ENCODE measurements around the gene ZFPM1. TPM values are rescaled to one million over a fixed set of nuclear protein-coding genes. Genes with fewer than 3 reads are reported as not detected.
A peak's percentile ranks its signal among the peaks of the same experiment; 100 is the strongest.

ZFPM1 gene
- total RNA-seq, 1 donor from 2014 or later, result 5.5 TPM

DNA sequence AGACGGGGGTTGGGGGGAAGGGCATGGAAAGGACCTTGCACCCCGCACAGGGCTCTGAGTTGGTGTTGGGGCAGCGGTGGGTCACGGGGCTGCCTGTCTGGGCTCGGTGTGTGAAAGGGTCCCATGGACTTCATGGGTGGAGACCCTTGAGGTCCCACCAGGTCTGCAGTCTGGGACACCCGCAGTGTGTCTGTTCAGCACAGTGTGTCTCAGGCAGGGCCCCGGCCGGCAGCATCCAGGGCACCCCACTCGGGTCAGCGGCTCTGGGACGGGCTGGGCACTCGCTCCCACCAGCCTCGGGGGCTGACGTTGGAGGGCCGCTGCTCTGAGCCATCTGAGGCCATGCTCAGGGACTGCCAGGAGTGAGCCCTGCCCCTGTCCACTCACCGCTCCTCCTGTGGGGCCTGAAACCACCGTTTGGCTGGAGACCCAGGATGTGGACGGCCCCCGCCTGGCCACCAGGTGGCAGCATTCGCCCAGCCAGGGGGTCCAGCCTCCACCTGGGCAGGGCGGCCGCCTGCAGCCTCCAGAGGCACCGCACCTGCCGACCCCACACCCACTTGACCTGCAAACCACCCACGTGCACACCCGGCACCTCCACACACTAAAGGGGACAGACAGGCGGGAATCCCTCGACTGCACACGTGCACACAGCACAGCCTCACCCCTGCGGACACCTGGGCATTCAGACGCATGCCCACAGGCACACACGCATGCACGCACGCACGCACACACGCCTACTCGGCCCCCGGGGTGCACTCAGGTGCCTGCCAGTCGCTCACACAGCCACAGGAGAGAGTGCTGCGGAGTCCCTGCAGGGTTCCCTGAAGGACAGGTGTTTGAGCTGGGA, 10.1 kb upstream of the ZFPM1 start:
- peak in 1 of 2 donors; percentile 78 for DNase-seq (ENCODE audit: low spot score in 2 of 2)
- intact Hi-C loops (cut with DNase I), result loop anchor here (1.0 to 5.0 kb wide), 3 partner anchors 64 to 119 kb away; no protein-coding TSS in a partner anchor
- no peaks in the 10 kb centered on the region for H3K36me3 ChIP-seq
- no peak overlapping the region for H3K4me3 ChIP-seq
- H3K9me3 ChIP-seq, result no peaks in the 10 kb centered on the region
- peaks cover 0 to 3% of the 10 kb centered on the region in 2 donors for H3K4me1 ChIP-seq
- TF ChIP-seq, protein P1, sequence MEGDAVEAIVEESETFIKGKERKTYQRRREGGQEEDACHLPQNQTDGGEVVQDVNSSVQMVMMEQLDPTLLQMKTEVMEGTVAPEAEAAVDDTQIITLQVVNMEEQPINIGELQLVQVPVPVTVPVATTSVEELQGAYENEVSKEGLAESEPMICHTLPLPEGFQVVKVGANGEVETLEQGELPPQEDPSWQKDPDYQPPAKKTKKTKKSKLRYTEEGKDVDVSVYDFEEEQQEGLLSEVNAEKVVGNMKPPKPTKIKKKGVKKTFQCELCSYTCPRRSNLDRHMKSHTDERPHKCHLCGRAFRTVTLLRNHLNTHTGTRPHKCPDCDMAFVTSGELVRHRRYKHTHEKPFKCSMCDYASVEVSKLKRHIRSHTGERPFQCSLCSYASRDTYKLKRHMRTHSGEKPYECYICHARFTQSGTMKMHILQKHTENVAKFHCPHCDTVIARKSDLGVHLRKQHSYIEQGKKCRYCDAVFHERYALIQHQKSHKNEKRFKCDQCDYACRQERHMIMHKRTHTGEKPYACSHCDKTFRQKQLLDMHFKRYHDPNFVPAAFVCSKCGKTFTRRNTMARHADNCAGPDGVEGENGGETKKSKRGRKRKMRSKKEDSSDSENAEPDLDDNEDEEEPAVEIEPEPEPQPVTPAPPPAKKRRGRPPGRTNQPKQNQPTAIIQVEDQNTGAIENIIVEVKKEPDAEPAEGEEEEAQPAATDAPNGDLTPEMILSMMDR (IDR thresholded peaks at IDR 0.05), result peak; percentile 92 to 98 (median 95)
- no peaks in the 10 kb centered on the region for H3K27me3 ChIP-seq
- H3K27ac ChIP-seq, result no peak overlapping the region

DNA sequence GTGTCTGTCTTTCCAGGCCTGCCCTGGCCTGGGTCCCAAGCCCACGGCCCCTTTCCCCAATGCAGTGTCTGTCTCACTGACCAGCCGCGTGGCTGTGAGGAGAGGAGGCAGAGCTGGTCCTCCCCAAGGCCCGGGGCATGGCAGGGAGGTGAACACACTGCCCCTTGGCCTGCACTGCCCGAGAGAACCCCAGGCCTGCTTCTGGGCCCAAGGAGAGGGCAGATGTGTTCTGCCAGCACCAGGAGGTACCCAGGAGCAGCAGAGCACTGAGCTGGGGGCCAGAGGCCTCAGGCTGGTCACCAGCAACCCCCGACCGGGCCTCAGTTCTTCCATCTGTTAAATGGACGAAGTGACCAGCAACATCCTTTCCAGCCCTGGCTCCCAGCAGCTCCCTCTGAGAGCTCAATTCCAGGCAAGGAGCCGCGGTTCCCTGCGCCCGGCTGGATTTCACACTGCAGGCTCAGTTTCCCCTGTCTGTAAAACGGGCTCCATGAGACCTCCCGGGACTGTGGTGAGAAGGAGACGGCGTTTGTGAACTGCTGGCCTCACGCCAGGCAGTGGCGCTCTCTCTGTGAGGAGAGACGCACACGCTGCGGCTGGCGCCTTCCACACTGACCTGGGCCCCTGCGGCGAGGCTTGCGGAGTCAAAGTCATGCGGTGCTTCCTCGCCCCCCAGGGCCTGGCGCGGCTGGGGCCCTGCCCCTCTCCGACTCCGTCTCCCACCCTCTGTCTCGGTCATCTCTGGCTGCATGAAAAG, 8.1 kb upstream of the ZFPM1 start:
- Histone ChIP-seq H3K9me3 (no peaks in the 10 kb centered on the region), H3K27ac (no peak overlapping the region), H3K27me3 (no peaks in the 10 kb centered on the region), H3K36me3 (no peaks in the 10 kb centered on the region), H3K4me1 (peaks cover 0 to 3% of the 10 kb centered on the region in 2 donors), H3K4me3 (no peak overlapping the region)
- intact Hi-C loops (cut with DNase I), result loop anchor here (5.0 kb wide), 1 partner anchor 62 kb away; no protein-coding TSS in a partner anchor
- no peak for DNase-seq (ENCODE audit: low spot score in 2 of 2)
- TF ChIP-seq, protein P1 (IDR thresholded peaks at IDR 0.05), result no peak

DNA sequence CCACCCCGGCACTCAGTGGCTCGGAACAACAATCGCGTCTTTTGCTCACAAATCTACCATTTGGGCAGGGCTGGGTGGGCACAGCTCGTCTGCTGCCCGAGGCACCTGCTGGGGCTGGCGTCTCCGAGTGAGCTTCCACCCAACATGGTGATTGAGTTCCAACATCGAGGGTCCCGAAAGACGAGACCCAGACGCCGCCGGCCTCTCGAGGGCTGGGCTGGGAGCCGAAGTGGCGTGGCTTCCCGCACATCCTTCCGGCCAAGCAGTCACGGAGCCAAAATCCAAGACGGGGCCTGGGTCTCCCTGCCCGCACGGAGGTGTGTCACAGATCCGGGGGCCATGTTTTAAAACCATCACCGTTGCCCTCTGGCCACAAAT, 7.5 kb upstream of the ZFPM1 start:
- Histone ChIP-seq H3K4me1 (peaks cover 0 to 3% of the 10 kb centered on the region in 2 donors), H3K27ac (no peak overlapping the region), H3K27me3 (no peaks in the 10 kb centered on the region), H3K36me3 (no peaks in the 10 kb centered on the region), H3K9me3 (no peaks in the 10 kb centered on the region), H3K4me3 (no peak overlapping the region)
- DNase-seq (ENCODE audit: low spot score in 2 of 2), result no peak
- intact Hi-C loops (cut with DNase I), result no loop called here
- TF ChIP-seq, protein P1 (IDR thresholded peaks at IDR 0.05), result no peak

DNA sequence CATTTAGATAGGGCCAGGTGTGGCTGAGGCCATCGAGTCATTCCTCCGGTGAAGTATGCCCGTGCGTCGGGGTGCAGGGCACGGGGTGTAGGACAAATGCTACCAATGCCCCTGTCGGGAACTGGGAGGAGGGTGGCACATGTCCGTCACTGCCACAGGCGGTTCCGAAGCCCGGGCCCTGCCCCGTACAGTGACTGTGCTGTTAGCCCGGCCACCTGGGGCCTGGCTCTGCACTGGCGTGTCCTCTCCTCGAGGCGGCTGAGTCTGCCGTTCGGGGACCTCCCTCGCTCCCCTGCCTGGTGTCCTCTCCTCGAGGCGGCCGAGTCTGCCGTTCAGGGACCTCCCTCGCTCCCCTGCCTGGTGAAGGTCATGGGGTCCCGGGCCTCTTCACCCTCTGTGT, 7.0 kb upstream of the ZFPM1 start:
- intact Hi-C loops (cut with DNase I), result no loop called here
- TF ChIP-seq, protein P1 (IDR thresholded peaks at IDR 0.05), result no peak
- DNase-seq (ENCODE audit: low spot score in 2 of 2), result no peak
- Histone ChIP-seq H3K27me3 (no peaks in the 10 kb centered on the region), H3K9me3 (no peaks in the 10 kb centered on the region), H3K4me1 (peaks cover 0 to 3% of the 10 kb centered on the region in 2 donors), H3K36me3 (no peaks in the 10 kb centered on the region), H3K4me3 (no peak overlapping the region), H3K27ac (no peak overlapping the region)

DNA sequence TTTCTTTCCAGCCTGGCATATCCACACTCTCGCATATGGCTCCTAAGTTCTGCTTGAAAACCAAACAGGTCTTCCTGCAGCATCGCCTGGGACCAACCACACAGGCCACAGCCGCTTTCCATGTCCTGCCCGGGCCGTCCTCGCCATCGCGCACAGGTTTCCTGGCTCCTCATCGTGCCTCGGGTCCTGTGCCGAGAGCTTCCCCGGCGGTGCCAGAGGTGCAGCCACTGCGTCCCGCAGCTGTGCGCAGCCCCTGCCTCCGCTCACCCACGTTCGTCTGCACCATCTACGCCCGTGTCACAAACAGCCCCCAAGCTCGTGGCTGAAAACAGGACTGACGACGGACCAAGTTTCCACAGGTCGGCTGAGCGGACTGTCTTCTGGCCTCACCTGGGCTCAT, 6.3 kb upstream of the ZFPM1 start:
- Histone ChIP-seq H3K27me3 (no peaks in the 10 kb centered on the region), H3K27ac (no peak overlapping the region), H3K4me3 (no peak overlapping the region), H3K36me3 (no peaks in the 10 kb centered on the region), H3K9me3 (no peaks in the 10 kb centered on the region), H3K4me1 (peaks cover 0 to 3% of the 10 kb centered on the region in 2 donors)
- TF ChIP-seq, protein P1 (IDR thresholded peaks at IDR 0.05), result no peak
- intact Hi-C loops (cut with DNase I), result no loop called here
- DNase-seq (ENCODE audit: low spot score in 2 of 2), result no peak

Measured in ascending aorta (tissue), 2 donors.